ENCODE results near the gene DNAH1.

DNAH1 gene

GRCh38 chr3:52324676-52325075, 8.6 kb downstream of the DNAH1 start:
- intact Hi-C loops (cut with DNase I; ENCODE audit: low total_unique reads) = no loop called here
- DNase-seq = no peak
- no peak for TF ChIP-seq CTCF (IDR thresholded peaks at IDR 0.05)

GRCh38 chr3:52325686-52326085, 9.6 kb downstream of the DNAH1 start:
- Histone ChIP-seq H3K27ac (no peak overlapping the region), H3K4me3 (no peak overlapping the region), H3K27me3 (no peaks in the 10 kb centered on the region), H3K4me1 (no peaks in the 10 kb centered on the region), H3K36me3 (peaks cover 0 to 7% (median 0%) of the 10 kb centered on the region in 3 donors), H3K9me3 (no peaks in the 10 kb centered on the region)
- intact Hi-C loops (cut with DNase I; ENCODE audit: low total_unique reads) = no loop called here
- no peak for TF ChIP-seq CTCF (IDR thresholded peaks at IDR 0.05)
- no peak for DNase-seq

More at GRCh38 chr3:52324676-52325075, 8.6 kb downstream of the DNAH1 start:
- peaks cover 0 to 6% (median 0%) of the 10 kb centered on the region in 3 donors for H3K36me3 ChIP-seq
- H3K4me3 ChIP-seq = no peak overlapping the region
- H3K27me3 ChIP-seq = no peaks in the 10 kb centered on the region
- H3K9me3 ChIP-seq = no peaks in the 10 kb centered on the region
- no peak overlapping the region for H3K27ac ChIP-seq
- H3K4me1 ChIP-seq = no peaks in the 10 kb centered on the region

GRCh38 chr3:52326976-52327375, 10.9 kb downstream of the DNAH1 start:
- no peaks in the 10 kb centered on the region for H3K27me3 ChIP-seq
- peaks cover 0 to 20% (median 3%) of the 10 kb centered on the region in 3 donors for H3K36me3 ChIP-seq
- TF ChIP-seq CTCF (IDR thresholded peaks at IDR 0.05) = no peak
- no peaks in the 10 kb centered on the region for H3K9me3 ChIP-seq
- no peaks in the 10 kb centered on the region for H3K4me1 ChIP-seq
- intact Hi-C loops (cut with DNase I; ENCODE audit: low total_unique reads) = no loop called here
- no peak overlapping the region for H3K4me3 ChIP-seq
- DNase-seq = no peak
- H3K27ac ChIP-seq = no peak overlapping the region

GRCh38 chr3:52327486-52328290, 11.6 kb downstream of the DNAH1 start:
- no peaks in the 10 kb centered on the region for H3K27me3 ChIP-seq
- DNase-seq = no peak
- H3K4me3 ChIP-seq = no peak overlapping the region
- H3K36me3 ChIP-seq = peaks cover 0 to 27% (median 5%) of the 10 kb centered on the region in 3 donors
- H3K27ac ChIP-seq = no peak overlapping the region
- H3K4me1 ChIP-seq = no peaks in the 10 kb centered on the region
- TF ChIP-seq CTCF (IDR thresholded peaks at IDR 0.05) = no peak
- intact Hi-C loops (cut with DNase I; ENCODE audit: low total_unique reads) = no loop called here
- H3K9me3 ChIP-seq = no peaks in the 10 kb centered on the region

GRCh38 chr3:52328536-52329080, 12.5 kb downstream of the DNAH1 start:
- H3K36me3 ChIP-seq = peaks cover 0 to 30% (median 5%) of the 10 kb centered on the region in 3 donors
- H3K4me1 ChIP-seq = no peaks in the 10 kb centered on the region
- H3K9me3 ChIP-seq = no peaks in the 10 kb centered on the region
- no peak overlapping the region for H3K4me3 ChIP-seq
- no peak overlapping the region for H3K27ac ChIP-seq
- TF ChIP-seq CTCF (IDR thresholded peaks at IDR 0.05) = no peak
- no peaks in the 10 kb centered on the region for H3K27me3 ChIP-seq
- intact Hi-C loops (cut with DNase I; ENCODE audit: low total_unique reads) = no loop called here
- DNase-seq = no peak
